Caki2 (cell line): ENCODE results near the gene SLC17A9. TPM values are rescaled to one million over a fixed set of nuclear protein-coding genes. Genes with fewer than 3 reads are reported as not detected.
"Not testable (repeated sequence)": the region's sequence is repeated elsewhere in the genome, so short reads cannot be mapped to it uniquely, and the experiment has no call there.

Experiments
- DNase-seq: peaks from one replicate; pipeline ENCODE4 v3.0.0-alpha.2; 2015; ENCODE audit warnings: low read depth
- in situ Hi-C: cut with HindIII; loops from 2 replicates; pipeline ENCODE4 v1.10.0; 2016; ENCODE audit warnings: low sequenced_read_pairs, low pct_unique_long_range_greater_than_20kb, mixed read lengths
- total RNA-seq: library from RNA; depleted of rRNA; stranded (reverse); fragments of >200 nt; shearing (Covaris generic); gene quantifications from 2 replicates; pipeline ENCODE4 v1.2.3, GENCODE V29; 2014; ENCODE audit warnings: low replicate concordance

Gene SLC17A9
- total RNA-seq, 1 experiment from 2014 or later: 5.5 TPM

DNA sequence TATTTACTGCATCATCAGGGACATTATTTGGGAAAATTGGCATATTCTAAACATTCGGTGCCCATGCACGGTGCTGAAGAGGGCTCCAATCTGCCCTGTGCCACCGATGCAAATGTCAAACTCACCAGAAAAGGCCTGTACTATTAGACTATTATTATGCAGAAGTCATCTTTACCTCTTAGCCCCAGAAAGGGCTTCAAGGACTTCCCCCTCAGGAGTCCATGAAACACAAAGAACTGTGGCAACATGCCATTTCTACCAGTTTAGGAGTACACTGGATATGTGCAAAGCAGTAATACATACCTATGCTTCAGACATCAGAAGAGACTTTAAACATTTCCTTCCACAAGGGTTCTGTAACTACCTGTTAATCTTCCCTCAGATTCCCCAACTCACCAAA, 34.8 kb upstream of the SLC17A9 start:
- DNase-seq: no peak
- in situ Hi-C loops: no loop called here

DNA sequence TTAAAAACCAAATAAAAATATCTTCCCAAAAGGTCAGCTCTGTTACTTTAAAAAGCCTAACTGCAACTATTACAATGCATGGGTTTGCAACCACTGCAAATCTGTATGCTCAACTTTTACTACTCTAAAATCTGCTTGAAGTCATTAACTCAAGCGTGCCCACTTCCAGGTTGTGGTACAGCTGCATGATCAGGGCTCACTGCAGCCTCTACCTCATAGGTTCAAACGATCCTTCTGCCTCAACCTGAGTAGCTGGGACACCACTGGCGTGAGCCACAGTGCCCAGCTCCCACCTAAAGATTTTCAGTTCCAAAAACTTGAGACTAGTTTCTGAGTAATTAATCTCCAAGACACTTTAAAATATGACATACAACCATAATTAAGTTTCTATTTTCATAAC, 34.4 kb upstream of the SLC17A9 start:
- in situ Hi-C loops: no loop called here

GRCh38 chr20:62918831-62919230, 33.7 kb upstream of the SLC17A9 start:
- in situ Hi-C loops: no loop called here
- no peak for DNase-seq

More for the DNA sequence above, 34.4 kb upstream of the SLC17A9 start:
- no peak for DNase-seq

DNA sequence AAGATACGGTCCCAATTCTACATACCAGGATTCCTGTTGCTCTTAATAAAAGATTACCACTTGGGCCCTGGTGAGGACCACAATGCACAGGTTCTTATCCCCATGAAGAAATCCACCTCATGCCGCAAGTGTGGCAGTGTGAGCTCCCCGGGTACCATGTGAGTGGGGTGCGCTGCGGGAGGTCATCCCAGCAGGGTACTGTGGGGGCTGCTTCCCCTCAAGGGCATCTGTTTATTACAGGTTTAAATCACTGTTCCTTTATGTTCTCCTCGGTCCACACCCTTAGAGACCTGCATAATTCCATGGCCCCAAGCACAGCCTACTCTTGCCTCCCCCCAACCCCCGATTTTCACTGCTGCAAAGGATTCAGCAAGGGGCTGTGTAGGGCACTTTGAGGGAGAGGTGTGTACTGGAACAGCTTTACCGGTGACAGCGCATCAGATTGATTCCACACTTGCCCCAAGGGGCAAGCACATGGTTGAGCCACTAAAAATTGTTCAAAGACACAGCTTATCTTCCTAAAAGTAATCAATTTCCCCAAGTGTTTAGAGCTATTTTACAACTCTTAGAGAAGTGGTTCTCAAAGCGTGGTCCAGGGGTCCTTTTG, 32.4 kb upstream of the SLC17A9 start:
- in situ Hi-C loops: no loop called here
- DNase-seq: no peak

DNA sequence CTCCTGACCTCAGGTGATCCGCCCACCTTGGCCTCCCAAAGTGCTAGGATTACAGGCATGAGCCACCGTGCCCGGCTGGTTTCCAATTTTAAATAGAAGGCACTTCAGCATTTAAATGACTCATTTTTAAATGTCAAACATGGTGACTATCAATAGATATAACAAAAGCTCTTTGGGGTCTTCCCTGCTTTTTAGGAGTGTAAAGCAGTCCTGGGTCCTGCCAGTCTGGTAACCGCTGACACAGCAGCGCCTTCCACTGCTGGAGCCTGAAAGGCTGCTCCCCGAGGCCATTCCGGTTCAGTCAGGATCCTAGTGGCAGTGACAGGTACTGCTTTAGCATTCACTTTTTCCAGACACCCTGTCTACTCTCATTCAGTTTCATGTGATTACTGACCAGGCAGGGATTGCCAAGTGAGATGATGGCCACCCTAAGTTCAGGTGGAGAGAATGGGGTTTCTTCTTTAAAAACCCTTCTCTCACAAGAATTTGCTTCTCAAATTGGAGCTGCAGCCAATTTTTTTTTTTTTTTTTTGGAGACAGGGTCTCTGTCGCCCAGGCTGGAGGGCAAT, 31.3 kb upstream of the SLC17A9 start:
- in situ Hi-C loops: no loop called here
- DNase-seq: peak; percentile 61

DNA sequence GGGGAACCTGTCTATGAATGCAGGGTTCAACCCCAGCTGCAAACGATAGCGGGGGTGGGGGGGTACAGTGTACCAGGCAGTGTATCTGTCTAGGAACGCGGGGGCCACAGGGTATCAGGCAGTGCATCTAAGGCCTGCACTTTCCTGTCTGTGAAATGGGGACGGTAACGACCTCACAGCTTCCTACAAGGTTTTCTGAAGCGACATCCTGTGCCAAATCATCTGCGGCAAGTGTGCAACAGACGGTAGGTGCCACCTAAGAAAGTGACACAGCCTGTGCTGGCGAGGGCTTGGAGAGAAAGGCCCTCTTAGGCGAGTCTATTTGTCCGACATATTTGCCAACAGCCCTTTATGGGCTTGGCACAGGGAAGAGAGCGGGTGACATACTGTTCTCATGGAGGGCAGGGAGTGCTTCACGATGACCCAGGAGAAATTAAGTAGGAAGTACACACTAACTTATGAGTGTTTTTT, 30.0 kb upstream of the SLC17A9 start:
- in situ Hi-C loops: no loop called here
- no peak for DNase-seq

GRCh38 chr20:62923059-62923668, 29.3 kb upstream of the SLC17A9 start:
- DNase-seq: peak; percentile 78
- in situ Hi-C loops: not testable (repeated sequence)

- in situ Hi-C loops: no loop called here
- no peak for DNase-seq
Observed at GRCh38 chr20:62923669-62924441, 28.7 kb upstream of the SLC17A9 start.

- in situ Hi-C loops: no loop called here
- peak; percentile 55 for DNase-seq
Observed at GRCh38 chr20:62924442-62925075, 27.9 kb upstream of the SLC17A9 start.

DNA sequence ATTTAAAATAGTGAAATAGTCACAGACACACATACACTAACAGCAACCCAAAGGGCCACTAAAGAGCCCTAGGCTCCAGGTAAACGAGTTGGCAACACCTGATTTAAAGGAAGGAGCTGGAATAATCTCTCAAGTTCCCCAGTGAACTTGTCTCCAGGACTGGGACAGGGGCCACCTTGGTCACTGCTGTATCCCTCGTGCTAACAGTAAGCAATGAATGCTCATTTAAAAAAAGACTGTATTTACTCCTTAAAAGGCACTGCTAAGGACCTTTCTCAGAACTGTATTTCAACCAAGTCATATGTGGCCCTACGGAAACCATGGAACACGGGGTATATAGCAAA, 27.5 kb upstream of the SLC17A9 start:
- in situ Hi-C loops: no loop called here
- DNase-seq: no peak

DNA sequence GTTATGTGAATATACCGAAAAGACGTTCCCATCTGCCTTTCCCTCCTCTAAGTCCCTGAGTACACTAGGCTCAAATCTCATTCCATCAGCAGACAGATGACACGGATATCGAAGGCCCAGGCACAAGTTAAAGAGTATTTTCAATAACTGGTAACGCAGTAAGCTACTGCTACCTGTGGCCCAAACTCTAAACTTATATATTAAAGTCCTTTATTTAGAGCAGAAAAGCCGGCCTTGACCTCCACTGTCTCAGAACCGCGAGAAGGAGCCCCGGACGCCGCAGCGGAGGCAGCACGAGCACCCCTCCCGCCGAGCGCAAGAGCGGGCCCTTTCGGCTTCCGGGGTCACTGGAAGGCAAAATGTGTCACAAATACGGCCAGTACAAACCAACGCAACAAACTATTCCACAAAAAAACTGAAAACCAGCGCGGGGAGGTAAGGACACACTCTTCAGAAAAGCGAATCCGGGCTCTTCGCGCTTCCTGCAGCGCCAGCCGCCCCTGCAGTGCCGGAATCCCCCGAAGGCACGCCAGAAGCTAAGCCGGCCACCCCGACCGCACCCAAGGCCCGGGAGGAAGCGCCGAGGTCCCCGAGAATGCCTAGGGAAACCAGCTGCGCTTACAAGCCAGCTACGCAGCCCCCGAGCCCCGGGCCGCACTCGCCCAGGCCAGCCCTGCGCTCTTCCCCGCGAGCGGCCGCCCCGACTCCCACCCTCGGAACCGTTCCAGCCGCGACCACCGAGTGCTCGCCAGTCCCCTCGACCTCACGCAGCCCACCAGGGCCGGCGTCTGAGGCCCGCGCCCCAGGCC, 26.9 kb upstream of the SLC17A9 start:
- peak; percentile 58 for DNase-seq
- in situ Hi-C loops: no loop called here

DNA sequence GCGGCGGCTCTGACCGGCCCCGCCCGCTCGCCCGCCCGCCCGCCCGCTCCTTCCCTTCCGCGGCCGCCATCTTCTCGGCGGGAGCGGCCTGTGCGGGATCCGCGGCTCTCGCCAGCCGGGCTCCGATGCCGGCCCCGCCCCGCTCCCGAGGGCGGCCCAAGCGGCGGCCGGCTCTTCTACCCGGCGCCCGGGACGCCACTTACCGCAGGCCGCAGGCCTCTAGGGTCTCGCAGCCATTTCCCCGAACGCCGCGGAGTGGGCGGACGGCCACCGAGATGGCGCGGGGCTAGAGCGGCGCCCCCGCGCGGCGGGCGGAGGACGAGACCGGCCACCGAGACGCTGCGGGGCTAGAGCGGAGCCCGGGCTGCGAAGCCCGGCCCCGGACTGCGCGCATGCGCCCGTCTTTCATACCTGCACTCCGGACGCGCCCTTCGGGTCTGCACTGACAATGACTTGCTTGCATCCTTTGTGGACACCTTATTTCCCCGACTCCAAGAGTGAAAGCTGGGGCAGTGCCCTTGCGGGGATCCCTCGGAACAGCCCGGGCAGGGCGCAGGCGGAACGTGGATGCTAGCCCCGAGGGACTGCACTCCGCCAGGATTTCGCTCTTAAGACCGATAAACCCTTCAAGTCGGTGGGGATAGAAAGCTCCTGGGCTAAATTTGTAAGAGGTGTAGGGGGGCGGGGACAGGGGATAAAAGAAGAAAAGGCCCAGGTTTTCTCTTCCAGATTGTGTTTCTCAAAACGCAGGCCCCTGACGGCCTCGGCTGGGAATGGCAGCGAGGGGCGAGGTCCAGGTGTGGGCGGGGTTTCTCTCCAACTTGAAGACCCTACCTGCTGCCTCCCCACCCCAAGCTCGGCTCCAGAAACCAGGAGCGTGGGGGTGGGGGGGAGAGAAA, 26.0 kb upstream of the SLC17A9 start, which contains the start of gene DIDO1:
Gene DIDO1, minus strand, starts transcription at position 277 of the 899 bp plus-strand sequence.
- DNase-seq: peak; percentile 87
- in situ Hi-C loops: no loop called here

- DNase-seq: no peak
- in situ Hi-C loops: no loop called here
Observed at GRCh38 chr20:62927128-62927705, 25.3 kb upstream of the SLC17A9 start.

- no peak for DNase-seq
- in situ Hi-C loops: no loop called here
Observed at GRCh38 chr20:62928246-62928939, 24.1 kb upstream of the SLC17A9 start.

- in situ Hi-C loops: no loop called here
- DNase-seq: peak; percentile 61
Observed at GRCh38 chr20:62929051-62929538, 23.4 kb upstream of the SLC17A9 start.

DNA sequence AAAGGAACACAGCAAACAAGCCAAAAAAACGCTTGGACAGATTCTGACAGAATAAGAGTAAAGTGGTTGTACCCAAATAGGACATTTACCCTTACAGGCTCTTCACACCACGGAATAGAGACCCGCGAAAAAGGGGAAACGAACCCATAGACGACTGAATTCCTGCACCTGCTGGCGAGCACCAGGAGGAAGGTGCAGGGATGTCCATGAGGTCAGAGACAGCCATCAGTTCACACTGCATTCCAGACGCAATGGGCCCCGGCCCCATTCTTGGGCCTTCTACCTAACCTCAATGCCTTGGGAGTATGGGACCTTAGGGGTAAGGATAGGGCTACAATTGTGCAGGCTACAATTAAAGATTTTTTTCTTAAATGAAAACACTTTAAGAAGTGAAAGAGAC, 21.0 kb upstream of the SLC17A9 start:
- no peak for DNase-seq
- in situ Hi-C loops: no loop called here
